HepG2 (cell line): ENCODE measurements around the gene S1PR5. TPM values are rescaled to one million over a fixed set of nuclear protein-coding genes. Genes with fewer than 3 reads are reported as not detected.

Experiments
- AKNA ChIP-seq: sonication (generic); formaldehyde crosslinking; IDR thresholded peaks from 2 replicates; pipeline ENCODE4 v1.4.0; 2020; ENCODE audit warnings: missing genetic modification reagents, borderline replicate concordance
- ARNT2 ChIP-seq: sonication (generic); formaldehyde crosslinking; IDR thresholded peaks from 2 replicates; pipeline ENCODE4 v1.8.0; 2022; ENCODE audit warnings: mild to moderate bottlenecking, low read depth, missing genetic modification reagents, moderate library complexity
- ATF1 ChIP-seq: IDR thresholded peaks from 2 replicates; pipeline ENCODE4 v1.6.1; 2016; ENCODE audit warnings: mild to moderate bottlenecking, control low read depth
- BATF2 ChIP-seq: sonication (generic); formaldehyde crosslinking; IDR thresholded peaks from 2 replicates; pipeline ENCODE4 v1.8.0; 2022; ENCODE audit warnings: mild to moderate bottlenecking, missing genetic modification reagents, moderate library complexity
- GMEB1 ChIP-seq: sonication (generic); formaldehyde crosslinking; IDR thresholded peaks from 2 replicates; pipeline ENCODE4 v1.5.1; 2020; ENCODE audit warnings: missing genetic modification reagents, mild to moderate bottlenecking, borderline replicate concordance
- HNRNPLL ChIP-seq: fragments of 200-400 bp; formaldehyde crosslinking; IDR thresholded peaks from 2 replicates; pipeline ENCODE4 v1.6.1; 2017; ENCODE audit warnings: mild to moderate bottlenecking, low read depth, low read length; ENCODE audit not compliant: poor library complexity, severe bottlenecking
- ISX ChIP-seq: sonication (generic); formaldehyde crosslinking; conservative IDR thresholded peaks from 2 replicates; pipeline ENCODE4 v1.5.0; 2020; ENCODE audit warnings: missing genetic modification reagents
- JARID2 ChIP-seq: sonication (generic); formaldehyde crosslinking; IDR thresholded peaks from 2 replicates; pipeline ENCODE4 v1.8.1; 2023; ENCODE audit warnings: missing genetic modification reagents, inconsistent platforms; ENCODE audit not compliant: insufficient replicate concordance
- MAZ ChIP-seq, 2 experiments: sonication (generic) in 1 of 2; formaldehyde crosslinking in 1 of 2; IDR thresholded peaks; 2 replicates each; pipeline versions ENCODE4 v1.5.0 to v1.6.1; 2012 to 2020; ENCODE audit warnings: low read depth in 2 of 2, mild to moderate bottlenecking in 2 of 2, borderline replicate concordance in 1 of 2, improper control_type of control experiment in 1 of 2, low read length in 1 of 2, missing genetic modification reagents in 1 of 2, moderate library complexity in 1 of 2
- MYPOP ChIP-seq: sonication (generic); formaldehyde crosslinking; IDR thresholded peaks from 2 replicates; pipeline ENCODE4 v1.8.1; 2023; ENCODE audit warnings: mild to moderate bottlenecking, moderate library complexity, missing genetic modification reagents
- PATZ1 ChIP-seq: sonication (generic); formaldehyde crosslinking; IDR thresholded peaks from 2 replicates; pipeline ENCODE4 v1.4.0; 2020; ENCODE audit warnings: missing genetic modification reagents
- POLR2AphosphoS5 ChIP-seq: IDR thresholded peaks from 2 replicates; pipeline ENCODE4 v1.6.1; 2012; ENCODE audit warnings: low read depth, low read length
- SIX1 ChIP-seq: sonication (generic); formaldehyde crosslinking; IDR thresholded peaks from 2 replicates; pipeline ENCODE4 v1.4.0; 2020; ENCODE audit warnings: missing genetic modification reagents, borderline replicate concordance
- TAF1 ChIP-seq: sonication (generic); formaldehyde crosslinking; IDR thresholded peaks from 2 replicates; pipeline ENCODE4 v1.4.0; 2020; ENCODE audit warnings: missing genetic modification reagents
- ZNF713 ChIP-seq: sonication (generic); formaldehyde crosslinking; IDR thresholded peaks from 2 replicates; pipeline ENCODE4 v1.4.0; 2020; ENCODE audit warnings: mild to moderate bottlenecking, missing genetic modification reagents
- ZNF747 ChIP-seq: sonication (generic); formaldehyde crosslinking; IDR thresholded peaks from 2 replicates; pipeline ENCODE4 v1.8.1; 2023; ENCODE audit warnings: missing genetic modification reagents, mild to moderate bottlenecking, borderline replicate concordance
- polyA plus RNA-seq, 8 experiments: library from polyadenylated mRNA; depleted of rRNA in 3 of 8; stranded (reverse) in 7 of 8; unstranded in 1 of 8; fragments of >200 nt; fragmentation: Illumina TruSeq in 4 of 8; extraction: Trizol in 4 of 8; gene quantifications; 2 replicates each; pipeline versions ENCODE4 v1.2.1 to v1.2.3, GENCODE V29; 2011 to 2016; ENCODE audit warnings: low read depth in 4 of 8, missing spikeins in 1 of 8, mixed read lengths in 1 of 8; ENCODE audit not compliant: insufficient read depth in 1 of 8
- total RNA-seq, 5 experiments: library from RNA; depleted of rRNA; stranded (reverse); fragments of >200 nt; fragmentation: Illumina TruSeq; extraction: Trizol; gene quantifications; 2 replicates each; pipeline ENCODE4 v1.2.3, GENCODE V29; 2016; ENCODE audit warnings: low read depth in 1 of 5
- TF ChIP-seq, protein P1 (sequence below): IDR thresholded peaks from 2 replicates; pipeline ENCODE4 v1.6.1; 2016; ENCODE audit warnings: control low read depth

Gene S1PR5
- total and polyA plus RNA-seq, 2 of the 13 experiments (the other 11 are each of a cell fraction or from before 2014, with no cell fraction given): 0.04 TPM; not detected in 1

DNA sequence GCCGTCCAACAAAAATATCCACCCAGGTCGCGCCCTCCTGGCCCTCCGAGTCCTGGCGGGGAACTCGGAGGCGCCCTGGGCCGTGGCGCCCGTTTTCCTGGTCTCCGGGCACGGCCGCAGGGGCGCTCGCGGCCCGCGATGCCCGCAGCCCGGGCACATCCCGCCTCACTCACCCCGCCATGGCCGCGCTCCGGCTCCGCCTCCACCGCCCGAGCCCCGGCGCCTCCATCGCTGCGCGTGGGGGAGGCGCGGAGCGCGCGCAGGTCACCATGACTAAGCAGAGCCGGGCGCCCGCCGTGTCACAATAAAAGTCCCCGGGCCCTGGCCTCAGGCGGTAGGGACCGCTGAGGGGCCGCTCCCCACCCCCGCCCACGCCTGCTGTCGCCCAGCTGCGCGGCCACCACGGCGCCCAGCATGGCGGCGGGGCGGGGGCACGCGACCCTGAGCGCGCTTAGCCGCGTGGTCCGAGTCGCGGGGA is 14.7 kb downstream of the S1PR5 start (continued):
- TF ChIP-seq MYPOP (CRISPR knock-in tag): no peak; the same call in 1 of the 2 replicates
- no peak for TF ChIP-seq SIX1 (CRISPR knock-in tag)
- TF ChIP-seq ARNT2 (CRISPR knock-in tag): peak; percentile 77
- TF ChIP-seq MAZ (IDR thresholded peaks at IDR 0.05; ENCODE audit: borderline replicate concordance, low read depth, low read length): peak; percentile 98
- peak; percentile 98 for TF ChIP-seq MAZ (CRISPR knock-in tag; IDR thresholded peaks at IDR 0.05; ENCODE audit: low read depth)
- no peak for TF ChIP-seq ISX (CRISPR knock-in tag)
- peak; percentile 77 for TF ChIP-seq GMEB1 (CRISPR knock-in tag)
- no peak for TF ChIP-seq ATF1 (CRISPR knock-in tag)
- TF ChIP-seq BATF2: peak; percentile 95
- TF ChIP-seq ZNF713 (CRISPR knock-in tag): peak; percentile 83; the same call in 1 of the 2 replicates
- TF ChIP-seq AKNA (CRISPR knock-in tag): no peak
- TF ChIP-seq PATZ1 (CRISPR knock-in tag): peak; percentile 78
- peak; percentile 52 for TF ChIP-seq POLR2AphosphoS5
- TF ChIP-seq TAF1 (CRISPR knock-in tag): peak; percentile 76
- TF ChIP-seq JARID2 (CRISPR knock-in tag): peak; percentile 4
- peak; percentile 50; the same call in 1 of the 2 replicates for TF ChIP-seq ZNF747 (CRISPR knock-in tag)
- TF ChIP-seq HNRNPLL: peak; percentile 68
- TF ChIP-seq, protein P1, sequence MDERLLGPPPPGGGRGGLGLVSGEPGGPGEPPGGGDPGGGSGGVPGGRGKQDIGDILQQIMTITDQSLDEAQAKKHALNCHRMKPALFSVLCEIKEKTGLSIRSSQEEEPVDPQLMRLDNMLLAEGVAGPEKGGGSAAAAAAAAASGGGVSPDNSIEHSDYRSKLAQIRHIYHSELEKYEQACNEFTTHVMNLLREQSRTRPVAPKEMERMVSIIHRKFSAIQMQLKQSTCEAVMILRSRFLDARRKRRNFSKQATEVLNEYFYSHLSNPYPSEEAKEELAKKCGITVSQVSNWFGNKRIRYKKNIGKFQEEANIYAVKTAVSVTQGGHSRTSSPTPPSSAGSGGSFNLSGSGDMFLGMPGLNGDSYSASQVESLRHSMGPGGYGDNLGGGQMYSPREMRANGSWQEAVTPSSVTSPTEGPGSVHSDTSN (CRISPR knock-in tag): no peak
